ENCODE results near the gene CDPF1. TPM values are rescaled to one million over a fixed set of nuclear protein-coding genes. Genes with fewer than 3 reads are reported as not detected.
A peak's percentile ranks its signal among the peaks of the same experiment; 100 is the strongest.

CDPF1 gene
- total and polyA plus RNA-seq, 4 donors: 8.9 to 17.2 (median 12.4) TPM

GRCh38 chr22:46293577-46294260, 43.6 kb upstream of the CDPF1 start:
- TF ChIP-seq CTCF (IDR thresholded peaks at IDR 0.05; ENCODE audit: control extremely low read depth, extremely low read depth): no peak
- peaks cover 0 to 20% (median 6%) of the 10 kb centered on the region in 5 donors for H3K4me1 ChIP-seq (ENCODE audit: control insufficient read depth in 5 of 5, insufficient read depth in 5 of 5, low read length in 5 of 5)
- no peak overlapping the region for H3K27ac ChIP-seq (ENCODE audit: low read depth in 1 of 2, low read length in 1 of 2)
- no peak overlapping the region for H3K9ac ChIP-seq (ENCODE audit: insufficient read depth in 1 of 2, low read length in 2 of 2)
- no peak for ATAC-seq (ENCODE audit: insufficient read depth, low FRiP score)
- H3K27me3 ChIP-seq (ENCODE audit: control insufficient read depth in 3 of 3, insufficient read depth in 3 of 3, low read length in 2 of 3): no peaks in the 10 kb centered on the region
- WGBS, 2 donors: 57 to 80% methylated on average over 11 of the region's 11 CpGs
- DNase-seq: peak in 2 of 3 donors; percentile 20 to 40
- no peak overlapping the region for H3K4me3 ChIP-seq
- H3K36me3 ChIP-seq (ENCODE audit: control insufficient read depth in 4 of 4, insufficient read depth in 4 of 4, low read length in 4 of 4): peaks cover 7 to 33% (median 13%) of the 10 kb centered on the region in 4 donors
- peaks cover 0 to 4% (median 0%) of the 10 kb centered on the region in 4 donors for H3K9me3 ChIP-seq (ENCODE audit: control insufficient read depth in 4 of 4, insufficient read depth in 3 of 4, low read length in 3 of 4)

DNA sequence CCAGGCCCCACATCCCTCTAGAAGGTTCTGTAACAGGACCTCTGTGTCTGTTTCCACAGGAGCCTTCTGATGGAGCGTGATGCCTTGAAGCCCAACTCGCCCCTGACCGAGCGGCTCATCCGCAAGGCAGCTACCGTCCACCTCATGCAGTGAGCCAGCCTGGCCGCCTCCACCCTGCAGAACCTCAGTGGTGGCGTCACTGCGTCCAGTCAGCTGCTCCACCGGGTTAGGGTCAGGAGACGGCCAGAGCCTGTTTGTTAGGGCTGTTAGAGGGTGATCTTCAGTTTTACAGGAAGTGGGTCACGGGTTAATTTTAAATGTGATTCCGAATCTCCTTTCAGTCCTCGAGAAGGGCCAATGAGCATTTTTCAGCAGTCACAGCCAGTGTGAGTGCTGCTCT, 42.6 kb upstream of the CDPF1 start:
- DNase-seq (no peak), ATAC-seq (ENCODE audit: insufficient read depth, low FRiP score) (no peak)
- no peak for TF ChIP-seq CTCF (IDR thresholded peaks at IDR 0.05; ENCODE audit: control extremely low read depth, extremely low read depth)
- peaks cover 0 to 4% (median 0%) of the 10 kb centered on the region in 4 donors for H3K9me3 ChIP-seq (ENCODE audit: control insufficient read depth in 4 of 4, insufficient read depth in 3 of 4, low read length in 3 of 4)
- H3K4me1 ChIP-seq (ENCODE audit: control insufficient read depth in 5 of 5, insufficient read depth in 5 of 5, low read length in 5 of 5): peaks cover 0 to 16% (median 6%) of the 10 kb centered on the region in 5 donors
- peaks cover 7 to 36% (median 13%) of the 10 kb centered on the region in 4 donors for H3K36me3 ChIP-seq (ENCODE audit: control insufficient read depth in 4 of 4, insufficient read depth in 4 of 4, low read length in 4 of 4)
- H3K27me3 ChIP-seq (ENCODE audit: control insufficient read depth in 3 of 3, insufficient read depth in 3 of 3, low read length in 2 of 3): no peaks in the 10 kb centered on the region
- 91 to 92% methylated on average over 14 of the region's 14 CpGs for WGBS, 2 donors
- H3K9ac ChIP-seq (ENCODE audit: insufficient read depth in 1 of 2, low read length in 2 of 2): no peak overlapping the region
- H3K4me3 ChIP-seq: no peak overlapping the region
- no peak overlapping the region for H3K27ac ChIP-seq (ENCODE audit: low read depth in 1 of 2, low read length in 1 of 2)

GRCh38 chr22:46292173-46292572, 42.1 kb upstream of the CDPF1 start:
- Histone ChIP-seq H3K27ac (ENCODE audit: low read depth in 1 of 2, low read length in 1 of 2) (no peak overlapping the region), H3K36me3 (ENCODE audit: control insufficient read depth in 4 of 4, insufficient read depth in 4 of 4, low read length in 4 of 4) (peaks cover 7 to 39% (median 13%) of the 10 kb centered on the region in 4 donors), H3K9ac (ENCODE audit: insufficient read depth in 1 of 2, low read length in 2 of 2) (no peak overlapping the region), H3K9me3 (ENCODE audit: control insufficient read depth in 4 of 4, insufficient read depth in 3 of 4, low read length in 3 of 4) (peaks cover 0 to 4% (median 0%) of the 10 kb centered on the region in 4 donors), H3K27me3 (ENCODE audit: control insufficient read depth in 3 of 3, insufficient read depth in 3 of 3, low read length in 2 of 3) (no peaks in the 10 kb centered on the region), H3K4me3 (no peak overlapping the region), H3K4me1 (ENCODE audit: control insufficient read depth in 5 of 5, insufficient read depth in 5 of 5, low read length in 5 of 5) (peaks cover 0 to 17% (median 6%) of the 10 kb centered on the region in 5 donors)
- no peak for ATAC-seq (ENCODE audit: insufficient read depth, low FRiP score)
- WGBS, 2 donors: 97% methylated on average over 3 of the region's 3 CpGs
- no peak for TF ChIP-seq CTCF (IDR thresholded peaks at IDR 0.05; ENCODE audit: control extremely low read depth, extremely low read depth)
- DNase-seq: no peak
